H1 (cell line): Measurements from ENCODE around the gene TUBB8. TPM values are rescaled to one million over a fixed set of nuclear protein-coding genes. Genes with fewer than 3 reads are reported as not detected.

Source experiments
- ASH2L ChIP-seq: fragments of 200-600, 300-600 bp; sonication (generic); IDR thresholded peaks from one replicate; pipeline ENCODE4 v1.7.1; 2017; ENCODE audit warnings: low read length
- CHD7 ChIP-seq: fragments of 300-600 bp; sonication (generic); IDR thresholded peaks from 2 replicates; pipeline ENCODE4 v1.7.1; 2012; ENCODE audit warnings: low read length, moderate library complexity, mild to moderate bottlenecking, inconsistent platforms; ENCODE audit not compliant: insufficient replicate concordance
- RAD21 ChIP-seq, 2 experiments: IDR thresholded peaks in 1 of 2; conservative IDR thresholded peaks in 1 of 2; 2 replicates each; pipeline ENCODE4 v1.6.1; 2011; ENCODE audit warnings: low read depth in 2 of 2, low read length in 2 of 2, improper control_type of control experiment in 1 of 2, inconsistent platforms in 1 of 2, mild to moderate bottlenecking in 1 of 2, moderate library complexity in 1 of 2
- polyA plus RNA-seq, 7 experiments: library from polyadenylated mRNA; depleted of rRNA in 3 of 7; stranded (reverse) in 5 of 7; unstranded in 2 of 7; fragments of >200 nt in 5 of 7; fragments of 200-250 nt in 2 of 7; gene quantifications; 1 replicate in 5 of 7; 2 replicates in 1 of 7; 4 replicates in 1 of 7; pipeline versions ENCODE4 v1.2.1 to v1.2.3, GENCODE V29; 2011 to 2013; ENCODE audit warnings: missing spikeins in 2 of 7, mixed read lengths in 2 of 7
- total RNA-seq: library from RNA; stranded (reverse); fragmentation: NEBNext Ultra II Directional; extraction: Animal tissue kit (Norgen Biotek cat#: 25700); gene quantifications from 2 replicates; pipeline ENCODE4 v1.2.1, GENCODE V29; 2021

TUBB8 gene
- total and polyA plus RNA-seq, 2 of the 8 experiments (the other 6 are each of a cell fraction or from before 2014, with no cell fraction given), result 1.4 to 1.5 TPM

GRCh38 chr10:91313-91712, 42.2 kb upstream of the TUBB8 start (continued):
- TF ChIP-seq ASH2L, result no peak
- TF ChIP-seq CHD7, result no peak
- TF ChIP-seq RAD21 (IDR thresholded peaks at IDR 0.05 in 1 of 2, conservative IDR thresholded peaks at IDR 0.05 in 1 of 2; ENCODE audit: low read depth in 2 of 2, low read length in 2 of 2), result no peak
